Smooth muscle cell (in vitro differentiated cells): ENCODE measurements around the gene NSMF. TPM values are rescaled to one million over a fixed set of nuclear protein-coding genes. Genes with fewer than 3 reads are reported as not detected.

Experiments used
- DNase-seq: peaks from one replicate; lab custom pipeline; 2025; ENCODE audit not compliant: unreplicated experiment; lab: John Stamatoyannopoulos, UW
- H2AFZ ChIP-seq: fragments of 200-600 bp; sonication (generic); 2 replicates; pipeline ENCODE4 v1.6.0; 2016; ENCODE audit warnings: antibody characterized with exemption, low read depth, mild to moderate bottlenecking
- H3F3A ChIP-seq: fragments of 200-600 bp; sonication (generic); 2 replicates; pipeline ENCODE4 v1.6.0; 2017; ENCODE audit warnings: antibody characterized with exemption, low read depth
- H3K27ac ChIP-seq: fragments of 200-600 bp; sonication (generic); 2 replicates; pipeline ENCODE4 v1.5.1; 2016; ENCODE audit warnings: low read depth, mild to moderate bottlenecking
- H3K27me3 ChIP-seq: fragments of 200-600 bp; sonication (generic); 2 replicates; pipeline ENCODE4 v1.6.1; 2016; ENCODE audit warnings: low read depth, mild to moderate bottlenecking
- H3K36me3 ChIP-seq: fragments of 200-600 bp; sonication (generic); 2 replicates; pipeline ENCODE4 v1.5.1; 2016; ENCODE audit warnings: low read depth
- H3K4me1 ChIP-seq: fragments of 200-600 bp; sonication (generic); 2 replicates; pipeline ENCODE4 v1.5.1; 2016; ENCODE audit warnings: low read depth
- H3K4me2 ChIP-seq: fragments of 200-600 bp; sonication (generic); 2 replicates; pipeline ENCODE4 v1.6.0; 2016; ENCODE audit warnings: mild to moderate bottlenecking
- H3K4me3 ChIP-seq: fragments of 200-600 bp; sonication (generic); 2 replicates; pipeline ENCODE4 v1.5.1; 2016; ENCODE audit warnings: mild to moderate bottlenecking
- H3K79me2 ChIP-seq: fragments of 200-600 bp; sonication (generic); 2 replicates; pipeline ENCODE4 v1.6.0; 2016; ENCODE audit warnings: low read depth, mild to moderate bottlenecking
- H3K9ac ChIP-seq: fragments of 200-600 bp; sonication (generic); 2 replicates; pipeline ENCODE4 v1.6.0; 2016; ENCODE audit warnings: low read depth
- H3K9me3 ChIP-seq: fragments of 200-600 bp; sonication (generic); replicated peaks from 2 replicates; pipeline ENCODE4 v1.5.1; 2016; ENCODE audit warnings: low read depth
- H4K20me1 ChIP-seq: fragments of 200-600 bp; sonication (generic); 2 replicates; pipeline ENCODE4 v1.6.0; 2016; ENCODE audit warnings: low read depth
- CTCF ChIP-seq: fragments of 200-600 bp; sonication (generic); IDR thresholded peaks from 2 replicates; pipeline ENCODE4 v1.5.1; 2017; ENCODE audit warnings: borderline replicate concordance, mild to moderate bottlenecking, antibody characterized with exemption; ENCODE audit not compliant: insufficient read depth, poor library complexity, severe bottlenecking
- WGBS: methylation state at CpG from one replicate; pipeline ENCODE4 v1.1.7; 2016; ENCODE audit warnings: low lambda C conversion rate; 5-methylcytosine and 5-hydroxymethylcytosine counted together
- polyA plus RNA-seq: library from polyadenylated mRNA; unstranded; fragments of >200 nt; fragmentation: Nextera tagmentation; extraction: Ambion mirVana; gene quantifications from 2 replicates; pipeline ENCODE4 v1.2.1, GENCODE V29; 2016
- total RNA-seq: library from RNA; depleted of rRNA; stranded (reverse); fragments of >200 nt; gene quantifications from 2 replicates; pipeline ENCODE4 v1.2.3, GENCODE V29; 2014

NSMF gene
- total and polyA plus RNA-seq, 2 experiments from 2014 or later, result 30.9 to 55.9 TPM

GRCh38 chr9:137433349-137433915 lies 25.7 kb downstream of the NSMF start:
- H3K4me2 ChIP-seq, result no peak overlapping the region
- no peak overlapping the region for H2AFZ ChIP-seq
- no peaks in the 10 kb centered on the region for H3F3A ChIP-seq
- H3K4me1 ChIP-seq, result no peaks in the 10 kb centered on the region
- H3K79me2 ChIP-seq, result no peaks in the 10 kb centered on the region
- no peak overlapping the region for H3K27ac ChIP-seq
- no peaks in the 10 kb centered on the region for H3K36me3 ChIP-seq
- H3K4me3 ChIP-seq, result no peak overlapping the region
- no peak for TF ChIP-seq CTCF
- no peaks in the 10 kb centered on the region for H4K20me1 ChIP-seq
- no peaks in the 10 kb centered on the region for H3K27me3 ChIP-seq
- H3K9ac ChIP-seq, result no peak overlapping the region
- DNase-seq, result no peak
- no peaks in the 10 kb centered on the region for H3K9me3 ChIP-seq
- 90% methylated on average over 19 of the region's 19 CpGs for WGBS

- DNase-seq, result no peak
- H2AFZ ChIP-seq, result no peak overlapping the region
- no peaks in the 10 kb centered on the region for H3F3A ChIP-seq
- H3K4me1 ChIP-seq, result no peaks in the 10 kb centered on the region
- TF ChIP-seq CTCF, result no peak
- WGBS, result 94% methylated on average over 20 of the region's 20 CpGs
- no peaks in the 10 kb centered on the region for H4K20me1 ChIP-seq
- no peaks in the 10 kb centered on the region for H3K27me3 ChIP-seq
- no peak overlapping the region for H3K4me3 ChIP-seq
- no peak overlapping the region for H3K9ac ChIP-seq
- no peaks in the 10 kb centered on the region for H3K79me2 ChIP-seq
- no peak overlapping the region for H3K4me2 ChIP-seq
- H3K9me3 ChIP-seq, result no peaks in the 10 kb centered on the region
- H3K27ac ChIP-seq, result no peak overlapping the region
- no peaks in the 10 kb centered on the region for H3K36me3 ChIP-seq
These were observed 26.3 kb downstream of the NSMF start for GRCh38 chr9:137432687-137433348.

DNA sequence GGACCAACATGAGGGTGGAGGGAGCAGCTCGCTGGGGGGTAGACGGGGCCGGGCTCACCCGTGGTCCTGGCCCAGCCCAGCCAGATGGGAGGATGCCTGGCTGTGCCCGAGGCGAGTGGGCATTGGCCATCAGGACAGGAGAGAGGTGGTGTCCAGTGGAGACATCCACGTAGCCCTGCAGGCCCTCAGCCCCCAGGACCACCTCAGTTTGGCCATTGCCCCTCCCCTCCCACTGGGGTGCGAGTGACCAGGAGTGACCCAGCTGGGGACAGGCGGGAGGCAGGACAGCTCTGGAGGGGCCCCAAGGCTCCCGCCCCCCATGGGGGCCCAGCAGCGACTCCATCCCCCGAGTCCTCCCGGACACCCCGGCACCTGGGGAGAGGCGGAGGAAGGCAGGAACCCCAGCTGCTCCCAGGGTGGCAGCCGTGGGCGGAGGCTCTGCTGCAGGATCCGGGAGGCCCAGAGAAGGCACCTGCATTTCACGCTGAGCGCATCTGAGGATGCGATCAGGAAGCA lies 27.7 kb downstream of the NSMF start:
- no peaks in the 10 kb centered on the region for H3K9me3 ChIP-seq
- no peaks in the 10 kb centered on the region for H3K36me3 ChIP-seq
- no peaks in the 10 kb centered on the region for H3K27me3 ChIP-seq
- no peak overlapping the region for H2AFZ ChIP-seq
- no peaks in the 10 kb centered on the region for H3K79me2 ChIP-seq
- H3F3A ChIP-seq, result no peaks in the 10 kb centered on the region
- no peaks in the 10 kb centered on the region for H4K20me1 ChIP-seq
- H3K4me1 ChIP-seq, result no peaks in the 10 kb centered on the region
- WGBS, result 83% methylated on average over 14 of the region's 21 CpGs
- TF ChIP-seq CTCF, result no peak
- DNase-seq, result no peak
- H3K9ac ChIP-seq, result no peak overlapping the region
- no peak overlapping the region for H3K27ac ChIP-seq
- no peak overlapping the region for H3K4me3 ChIP-seq
- no peak overlapping the region for H3K4me2 ChIP-seq
